ENCODE results near the gene DCANP1.

DCANP1 gene

DNA sequence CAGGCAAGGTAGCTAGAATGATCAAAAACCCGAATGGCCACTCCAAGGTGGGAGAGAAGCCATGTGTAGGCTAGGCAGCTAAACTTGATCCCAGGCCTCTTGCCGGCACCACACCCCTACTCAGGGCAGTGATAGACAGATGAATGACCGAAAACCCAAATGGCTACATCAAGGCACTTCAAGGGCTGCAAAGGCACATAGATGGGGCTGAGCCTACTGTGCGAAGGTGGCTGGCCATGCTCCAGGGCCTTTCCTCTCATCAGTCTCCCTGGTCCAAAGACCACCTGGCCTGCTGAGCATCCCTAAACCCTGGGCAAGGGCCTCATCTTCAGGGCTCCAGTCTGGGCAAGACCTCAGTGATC, 8.7 kb upstream of the DCANP1 start:
- no peak for DNase-seq

DNA sequence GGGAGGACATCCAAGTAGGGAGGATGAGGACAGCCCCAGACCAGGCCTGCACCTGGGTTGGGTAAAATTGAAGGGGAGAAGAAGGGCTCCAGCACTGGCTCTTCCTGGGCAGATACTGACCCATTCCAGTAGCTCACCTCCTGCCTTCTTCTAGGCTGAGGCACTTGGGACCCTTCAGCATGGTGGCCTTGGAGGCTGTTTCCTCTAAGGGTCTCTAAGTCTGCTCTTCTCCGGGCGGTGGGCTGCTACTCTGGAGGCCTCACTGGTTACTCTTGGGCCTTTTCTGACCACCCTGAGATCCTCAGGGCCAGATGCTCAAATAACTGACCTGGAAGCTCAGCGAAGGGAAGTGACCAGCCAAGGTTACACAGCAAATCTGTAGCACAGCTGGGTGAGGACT, 7.8 kb upstream of the DCANP1 start:
- DNase-seq, result no peak

DNA sequence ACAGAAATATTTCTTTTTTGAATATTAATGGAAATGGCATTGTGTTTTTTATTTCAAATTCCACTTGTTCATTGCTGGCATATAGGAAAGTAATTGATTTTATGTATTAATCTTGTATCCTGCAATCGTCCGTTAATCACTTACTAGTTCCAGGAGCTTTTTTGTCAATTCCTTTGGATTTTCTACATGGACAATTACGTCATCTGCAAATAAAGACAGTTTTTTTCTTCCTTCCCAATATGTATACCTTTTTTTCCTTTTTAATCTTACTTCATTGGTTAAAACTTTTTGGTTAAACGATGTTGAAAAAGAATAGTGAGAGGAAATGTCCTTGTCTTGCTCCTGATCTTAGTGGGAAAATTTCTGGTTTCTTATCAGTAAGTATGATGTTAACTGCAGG, 6.5 kb upstream of the DCANP1 start:
- DNase-seq, result no peak

DNA sequence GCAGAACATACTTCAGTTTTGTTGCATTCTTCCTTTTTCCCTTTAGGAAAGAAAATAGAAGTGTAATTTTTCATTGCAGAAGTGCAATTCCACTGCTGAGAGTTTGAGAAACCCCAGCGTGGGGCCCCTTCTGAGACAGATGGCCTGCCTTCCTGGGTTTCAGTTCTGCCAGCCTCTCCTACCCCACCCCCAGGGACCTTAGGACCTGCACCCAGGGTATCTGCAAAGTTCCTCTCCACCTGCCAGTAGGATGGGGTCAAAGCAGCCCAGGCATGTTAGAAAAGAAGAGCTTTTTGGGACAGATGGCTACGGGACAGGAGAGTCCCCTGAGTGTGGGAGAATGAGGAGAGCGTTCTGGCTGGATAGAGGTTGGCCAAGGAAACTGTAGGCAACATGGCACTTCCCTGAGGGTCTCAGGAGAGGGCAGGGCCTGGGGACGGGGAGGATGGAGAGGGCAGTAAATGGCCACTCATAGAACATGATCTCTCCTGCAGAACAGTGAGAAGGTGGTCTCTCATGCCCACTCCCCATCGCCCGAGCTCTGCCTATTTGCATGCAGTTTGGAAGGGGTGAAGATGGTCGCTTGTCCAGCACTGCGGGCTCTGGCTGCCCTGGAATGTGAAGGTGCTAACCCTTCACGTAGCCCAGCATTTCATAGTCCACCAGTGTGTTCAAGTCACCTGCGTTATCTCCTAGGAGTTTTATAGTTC, 5.3 kb upstream of the DCANP1 start, which contains the start of gene TIFAB:
TSS of gene TIFAB (minus strand) at position 31 of the 710 bp plus-strand sequence. CDS start 2,412 bp downstream, outside the sequence.
- no peak for DNase-seq

DNA sequence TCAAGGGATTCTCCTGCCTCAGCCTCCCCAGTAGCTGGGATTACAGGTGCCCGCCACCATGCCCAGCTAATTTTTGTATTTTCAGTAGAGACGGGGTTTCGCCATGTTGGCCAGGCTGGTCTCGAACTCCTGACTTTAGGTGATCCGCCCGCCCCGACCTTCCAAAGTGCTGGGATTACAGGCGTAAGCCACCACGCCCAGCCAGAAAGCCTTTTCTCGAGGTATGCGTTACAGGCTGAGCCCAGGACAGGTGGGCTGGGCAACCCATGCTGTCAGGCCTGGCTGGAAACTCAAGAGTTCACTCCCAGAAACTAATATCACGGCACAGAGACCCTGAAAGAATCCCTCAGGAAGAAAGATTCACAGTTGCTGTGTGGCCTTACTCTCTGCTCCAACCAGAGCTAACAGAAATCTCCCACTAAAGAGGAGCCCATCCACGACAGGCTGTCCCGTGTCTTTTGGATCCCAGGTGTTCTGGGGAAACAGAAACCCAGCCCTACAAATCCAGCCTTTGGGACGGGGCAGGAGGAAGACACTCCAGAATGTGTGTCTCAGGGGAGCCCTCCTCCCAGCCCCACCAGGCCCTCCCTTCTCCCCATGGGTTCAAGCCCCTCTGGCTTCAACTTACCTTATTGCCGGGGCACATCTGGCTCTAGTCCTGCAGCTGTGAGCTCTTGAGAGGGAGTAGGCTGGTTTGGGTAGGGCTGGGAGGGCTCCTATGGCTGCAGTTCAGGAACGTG, 4.6 kb upstream of the DCANP1 start:
- DNase-seq, result no peak

DNA sequence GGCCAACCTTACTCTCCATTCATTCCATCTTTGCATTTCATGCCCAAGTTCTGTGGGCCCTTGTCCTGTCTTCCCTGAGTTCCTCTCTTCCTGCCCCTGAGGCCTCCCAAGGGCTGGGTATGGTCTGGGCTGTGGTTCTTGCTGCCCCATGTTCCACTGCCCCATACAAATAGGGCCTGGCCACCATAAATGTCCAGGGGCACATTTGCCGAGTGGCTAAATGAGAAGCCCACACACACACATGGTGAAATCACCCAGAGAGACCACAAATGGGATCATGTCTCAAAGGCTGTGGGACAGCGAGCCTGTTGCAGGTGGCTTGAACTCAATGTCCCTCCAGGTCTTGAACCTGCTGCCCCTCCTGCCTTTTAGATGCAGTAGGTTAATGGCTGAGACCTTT, 3.8 kb upstream of the DCANP1 start:
- no peak for DNase-seq

DNA sequence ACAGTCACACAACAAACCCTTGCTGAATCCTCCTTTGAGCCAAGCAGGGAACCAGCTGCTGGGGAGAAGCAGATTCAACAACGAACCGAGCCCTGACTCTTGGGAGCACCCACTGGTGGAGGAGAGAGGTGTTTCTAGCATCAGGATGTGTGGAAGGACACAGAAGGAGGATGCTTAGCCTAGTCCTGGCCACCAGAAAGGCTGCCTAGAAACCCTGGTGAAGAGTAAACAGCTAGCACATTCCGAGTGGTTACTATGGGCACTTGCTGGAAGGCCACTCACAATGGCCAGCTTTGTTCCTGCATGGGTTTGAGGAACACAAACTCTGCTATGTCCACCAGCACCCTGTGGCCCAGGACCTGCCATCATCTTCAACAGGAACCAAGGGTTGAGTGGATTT, 3.2 kb upstream of the DCANP1 start:
- DNase-seq, result no peak

DNA sequence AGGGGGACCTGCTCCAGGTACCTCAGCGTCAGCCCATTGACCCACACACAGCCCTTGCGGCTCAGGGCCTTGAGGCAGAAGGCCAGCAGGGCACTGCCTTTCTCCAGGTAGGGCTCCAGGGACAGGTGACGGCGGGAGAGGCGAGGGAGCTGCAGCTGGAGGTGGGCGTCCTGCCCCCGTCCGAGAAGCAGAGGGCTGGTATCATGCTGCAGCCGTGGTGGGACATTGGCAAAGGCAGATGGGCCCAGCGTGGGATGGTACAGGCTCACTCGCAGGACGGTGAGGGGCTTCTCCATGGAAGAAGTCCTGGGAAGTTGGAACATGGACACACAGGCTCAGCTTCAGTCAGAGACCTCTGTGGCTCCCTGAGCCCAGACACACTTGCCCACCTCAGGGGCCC, 2.5 kb upstream of the DCANP1 start:
- DNase-seq, result no peak

DNA sequence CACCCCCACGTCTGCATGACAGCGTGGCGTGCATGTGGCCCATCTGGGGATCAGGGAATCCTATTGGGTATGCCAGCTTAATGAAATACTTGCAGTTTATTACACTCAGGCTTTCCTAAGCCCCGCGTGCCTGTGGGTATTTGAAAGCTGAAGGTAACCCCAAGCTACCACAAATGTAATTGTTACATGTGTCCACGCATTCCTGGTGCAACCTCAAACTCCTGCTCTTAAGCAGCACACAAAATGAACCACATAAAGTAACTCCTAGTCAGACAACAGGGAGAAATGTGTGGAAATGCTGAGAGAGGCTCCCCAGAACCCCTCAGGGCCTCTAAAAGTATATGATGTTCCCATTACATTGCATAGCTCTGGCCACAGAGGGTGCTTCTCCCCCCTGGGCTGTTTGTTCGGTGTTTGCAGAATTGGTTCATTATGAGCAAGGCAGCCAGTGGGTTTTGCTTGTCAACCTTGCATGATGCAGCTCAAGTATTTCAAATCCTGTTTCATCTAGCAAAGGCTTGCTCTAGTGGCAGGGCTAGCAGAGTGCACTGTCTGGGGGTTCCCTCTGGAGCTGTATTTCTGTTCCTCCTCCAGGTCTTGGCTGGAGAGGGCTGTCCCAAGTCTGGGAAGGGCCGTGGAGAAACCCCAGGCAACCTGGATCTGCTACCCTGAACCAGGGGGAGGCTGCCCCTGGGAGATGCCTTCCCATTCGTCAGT, 1.8 kb upstream of the DCANP1 start:
- DNase-seq, result no peak

DNA sequence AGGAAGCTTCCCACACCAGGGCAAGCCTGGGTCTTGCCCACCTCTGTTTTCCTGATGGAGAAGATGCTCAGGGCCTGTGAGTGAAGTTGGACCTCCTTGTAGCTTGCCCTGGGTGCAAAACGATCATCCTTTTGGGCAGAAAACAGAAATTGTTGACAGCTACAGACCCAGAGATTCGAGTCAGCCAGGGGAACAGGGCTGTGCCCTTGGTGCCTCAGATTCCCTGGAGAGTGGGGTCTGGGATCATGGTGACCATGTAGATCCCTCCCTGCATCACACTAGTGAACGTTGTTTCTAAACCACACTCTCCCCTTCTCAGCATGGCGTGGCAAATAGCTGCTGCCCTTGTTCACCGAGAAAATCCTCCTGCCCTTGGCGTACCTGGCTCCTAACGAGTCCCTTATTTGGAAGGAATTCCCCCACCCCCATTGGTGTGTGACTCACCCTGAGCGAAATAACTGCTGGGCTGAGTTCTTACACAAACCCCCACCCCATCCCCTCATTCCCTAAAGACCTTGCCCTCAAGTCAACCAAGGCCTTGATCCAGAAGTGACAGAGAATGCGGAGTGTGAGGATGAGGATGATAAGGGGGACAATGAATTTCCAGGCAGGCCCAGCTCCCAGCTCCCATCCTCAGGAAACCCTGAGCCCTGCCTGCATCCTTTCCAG, 1.1 kb upstream of the DCANP1 start:
- DNase-seq, result no peak

DNA sequence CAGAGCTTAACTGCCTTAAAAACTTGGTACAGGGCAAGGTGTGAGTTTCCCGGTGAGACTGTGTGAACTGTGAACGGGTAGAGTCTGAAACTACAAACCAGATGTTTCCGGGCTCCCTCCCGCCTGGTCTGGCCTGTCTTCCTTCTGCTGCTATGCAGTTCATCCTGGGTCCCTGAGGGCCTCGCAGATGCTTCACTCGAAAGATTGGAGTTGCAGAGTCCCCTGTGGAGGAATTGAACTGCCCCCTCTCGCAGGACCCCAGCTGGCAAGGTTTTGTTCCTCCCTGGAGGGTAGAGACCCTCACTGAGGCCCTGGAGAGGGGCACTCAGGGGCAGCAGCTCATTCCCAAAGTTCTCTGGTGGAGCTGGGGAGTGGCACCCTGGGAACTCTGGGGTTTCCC, 533 bp downstream of the DCANP1 start:
- DNase-seq, result no peak

DNA sequence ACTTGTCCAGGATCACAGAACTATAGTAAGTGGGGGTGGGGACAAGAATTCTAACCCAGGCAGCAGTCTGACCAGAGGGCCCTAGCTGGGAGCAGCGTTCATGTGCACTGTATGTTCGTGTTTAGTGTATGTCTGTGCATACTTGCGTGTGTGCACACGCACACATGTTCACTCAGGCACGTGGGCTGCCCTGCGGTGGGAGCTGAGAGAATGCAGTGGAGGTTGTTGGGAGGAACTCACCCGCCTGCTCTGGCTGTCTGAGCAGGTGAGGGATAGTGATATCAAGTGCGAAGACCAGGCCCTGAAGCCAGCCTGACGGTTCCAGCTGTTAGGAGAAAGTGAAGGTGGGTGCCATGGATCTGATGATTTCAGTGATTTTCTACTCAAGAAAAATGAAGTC, 942 bp downstream of the DCANP1 start:
- no peak for DNase-seq

DNA sequence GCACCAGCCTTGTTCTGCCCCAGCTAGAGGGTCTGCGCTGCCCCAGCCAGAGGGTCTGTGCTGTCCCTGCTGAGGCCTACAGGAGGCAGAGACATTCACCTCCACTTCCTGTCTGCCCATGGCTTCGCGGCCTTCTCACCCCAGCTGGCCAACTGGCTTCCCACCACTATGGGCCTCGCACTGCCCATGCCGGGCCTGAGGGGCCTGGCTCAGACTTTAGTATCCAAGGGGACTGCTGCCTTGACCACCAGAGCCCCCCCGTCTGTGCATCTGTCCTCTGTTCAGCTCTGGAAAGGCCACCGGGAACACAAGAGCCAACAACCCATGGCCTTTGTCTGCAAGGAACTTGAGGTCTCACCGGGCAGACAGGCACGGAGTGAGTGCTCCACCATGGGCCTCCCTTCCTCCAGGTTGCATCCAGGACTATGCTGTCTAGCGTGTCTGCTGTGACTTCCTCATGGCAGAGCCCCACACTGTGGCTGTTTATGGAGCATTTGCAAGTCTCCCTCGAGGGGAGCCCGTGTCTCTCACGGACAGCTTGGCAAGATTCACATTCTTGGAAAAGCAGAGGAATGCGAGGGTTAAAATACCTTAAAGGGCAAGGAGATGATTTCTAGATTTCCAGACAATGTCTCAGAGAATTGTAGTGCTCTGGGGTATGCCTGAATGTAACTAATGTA, 1.7 kb downstream of the DCANP1 start:
- no peak for DNase-seq

DNA sequence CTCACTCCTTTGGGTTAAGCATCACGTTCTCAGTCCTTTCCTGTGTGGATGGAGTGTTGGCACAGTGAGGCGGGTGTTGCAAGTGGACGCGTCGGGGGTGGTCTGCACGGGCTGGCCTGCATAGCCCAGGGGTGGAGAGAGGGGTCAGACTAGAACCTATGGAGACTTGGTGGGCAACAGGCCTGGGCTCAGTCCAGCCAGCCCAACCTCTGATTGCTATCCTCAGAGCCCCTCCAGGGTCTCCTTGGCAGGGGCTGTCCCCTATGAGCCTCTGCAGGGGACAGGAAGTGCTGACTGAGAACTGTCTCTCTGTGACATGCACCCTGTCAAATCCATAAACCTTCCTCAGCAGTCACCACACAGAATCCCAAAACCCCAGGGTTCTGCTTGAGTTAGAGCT, 2.3 kb downstream of the DCANP1 start:
- DNase-seq, result no peak

DNA sequence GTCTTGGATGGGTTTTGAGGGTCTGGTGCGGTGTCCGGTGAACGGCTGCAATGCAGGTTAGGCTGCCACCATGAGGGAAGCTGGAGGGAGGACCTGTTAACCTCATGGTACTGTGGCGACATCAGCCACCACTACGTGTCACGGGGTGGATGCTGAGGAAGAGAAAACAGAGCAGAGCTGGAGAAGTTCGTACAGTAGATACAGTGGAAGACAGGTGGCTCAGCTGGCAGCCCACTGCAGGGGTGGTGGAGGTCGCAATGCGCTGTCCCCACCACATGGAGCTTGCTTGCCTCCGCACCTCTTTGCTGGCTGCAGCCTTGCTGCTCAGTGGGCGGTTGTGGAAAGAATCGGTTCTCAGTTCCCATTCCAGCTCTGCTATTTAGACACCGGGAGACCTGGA, 2.8 kb downstream of the DCANP1 start:
- DNase-seq, result no peak

DNA sequence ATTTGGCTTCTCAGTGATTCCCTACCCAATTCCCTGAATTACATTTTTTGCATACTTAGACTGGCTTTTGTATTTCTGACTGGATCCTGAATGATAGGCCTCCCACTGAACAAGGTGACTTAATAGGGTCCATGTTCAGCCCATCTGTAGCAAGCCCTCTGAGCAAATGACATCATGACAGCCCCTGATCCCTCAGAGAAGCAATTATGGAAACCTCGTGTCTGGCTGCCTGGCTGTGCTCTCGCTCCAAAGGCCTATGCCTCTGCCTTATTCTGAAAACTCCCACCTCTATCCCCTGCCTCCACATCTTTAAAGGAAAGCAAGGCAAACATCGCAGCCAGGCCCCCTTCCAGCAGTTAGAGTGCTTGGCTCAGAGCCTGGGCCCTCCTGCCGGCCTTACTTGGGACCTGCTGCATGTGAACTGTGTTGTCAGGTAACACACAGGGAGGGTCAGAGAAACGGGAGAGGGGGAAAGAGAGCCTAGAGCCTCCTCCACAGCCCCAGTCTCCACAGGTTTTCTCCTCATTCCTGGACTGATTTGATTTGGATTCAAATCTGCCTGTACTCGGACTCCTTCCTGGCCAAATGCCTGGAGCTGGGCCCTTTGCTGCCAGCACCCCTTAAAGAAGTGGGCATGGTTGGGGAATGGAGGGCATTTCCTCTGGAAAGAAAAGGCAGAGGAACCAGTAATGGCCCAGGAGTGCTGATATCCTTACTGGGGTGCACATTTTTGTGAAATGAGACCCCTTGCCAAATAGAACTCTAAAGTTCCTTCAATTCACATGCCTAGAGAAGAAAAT, 3.8 kb downstream of the DCANP1 start:
- DNase-seq, result no peak

DNA sequence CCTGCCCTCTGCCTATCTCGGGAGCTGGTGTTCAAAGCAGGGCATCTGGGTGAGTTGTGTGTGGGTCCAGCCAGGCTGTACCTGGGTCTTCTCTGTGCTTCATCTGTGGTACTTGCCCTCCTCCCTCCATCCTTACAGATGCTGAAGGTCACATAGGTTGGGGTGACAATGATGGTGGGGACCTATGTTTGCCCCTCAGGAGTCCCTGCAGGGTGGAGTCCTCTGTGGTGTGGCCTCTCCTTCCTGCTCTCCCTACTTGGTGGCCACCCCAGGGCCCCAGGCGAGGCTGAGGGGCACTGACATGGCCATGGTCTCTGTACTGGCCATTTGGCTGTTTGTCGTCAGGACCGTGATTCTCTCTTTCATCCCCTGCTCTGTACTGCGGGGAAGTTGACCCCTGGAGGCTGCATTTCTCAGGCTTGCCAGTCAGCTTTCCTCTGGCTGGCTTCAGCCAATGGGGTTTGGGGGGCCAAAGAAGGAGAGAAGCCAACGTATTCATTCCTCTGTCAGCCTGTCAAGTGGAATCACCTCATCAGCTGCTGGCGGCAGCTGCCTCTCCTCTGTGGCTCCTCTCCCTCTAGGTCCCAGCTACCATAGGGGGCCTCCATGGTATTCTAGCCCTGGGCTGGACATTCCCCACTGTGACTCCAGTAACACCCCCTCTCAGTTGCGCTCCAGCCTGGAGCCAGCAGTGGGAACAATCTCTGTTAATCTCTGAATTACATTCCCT, 4.6 kb downstream of the DCANP1 start:
- no peak for DNase-seq

DNA sequence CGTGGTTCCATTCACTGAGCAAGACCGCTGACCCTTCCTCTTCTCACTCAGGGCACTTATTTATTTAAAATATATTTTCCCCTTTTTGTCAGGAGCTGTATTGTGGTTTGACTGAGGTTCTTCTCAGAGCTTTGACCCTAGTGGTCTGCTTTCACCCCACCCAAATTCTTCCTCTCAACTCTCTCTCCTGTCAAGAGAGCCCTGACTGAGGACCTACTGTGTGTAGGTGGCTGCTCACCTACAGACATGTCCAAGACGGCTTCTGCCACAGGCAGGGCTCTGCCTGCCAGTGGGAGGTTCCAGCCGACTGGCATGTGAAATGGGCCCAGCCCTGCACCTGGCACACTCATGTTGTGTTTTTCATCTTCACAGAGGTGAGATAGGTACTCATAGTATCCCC, 5.2 kb downstream of the DCANP1 start:
- DNase-seq, result no peak

DNA sequence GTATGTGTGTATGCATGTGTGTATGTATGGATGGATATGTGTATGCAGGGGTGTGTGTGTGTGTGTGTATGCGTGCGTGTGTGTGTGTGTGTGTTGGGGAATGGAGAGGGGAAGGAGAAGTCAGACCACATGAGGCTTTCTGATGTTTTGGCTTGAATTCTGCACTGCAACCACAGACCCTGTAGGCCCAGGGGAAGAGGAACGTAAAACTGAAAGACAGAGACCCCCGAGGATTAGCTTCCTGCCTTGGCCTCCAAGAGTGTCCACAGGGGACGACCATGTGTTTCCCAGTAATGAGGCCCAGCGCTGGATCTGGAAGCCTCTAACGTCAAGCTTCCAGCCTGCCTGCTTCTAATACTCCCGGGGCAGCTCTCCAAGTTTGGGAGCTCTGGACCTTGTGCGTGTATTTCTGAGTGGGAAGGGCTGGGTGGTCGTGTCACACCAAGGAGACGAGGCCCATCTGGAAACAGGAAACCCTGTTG, 5.8 kb downstream of the DCANP1 start:
- DNase-seq, result no peak

DNA sequence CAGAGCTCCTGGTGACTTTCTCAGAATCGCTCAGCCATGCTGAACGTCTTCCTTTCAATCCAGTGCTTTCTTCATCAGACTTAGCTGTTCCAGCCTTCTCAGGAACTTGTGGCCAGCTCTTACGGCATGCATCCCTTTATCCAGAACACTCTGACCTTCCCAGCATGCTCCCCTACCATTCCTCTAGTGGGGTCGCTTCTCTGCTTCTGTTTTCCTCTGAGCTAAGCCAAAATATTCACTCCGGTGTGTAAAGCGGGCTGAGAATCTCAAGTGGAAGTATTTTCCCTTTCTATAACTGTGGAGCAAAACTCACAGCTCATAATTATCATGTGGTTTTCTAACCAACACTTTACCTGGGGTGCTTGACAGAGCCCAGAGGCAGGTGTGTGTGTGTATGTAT, 6.2 kb downstream of the DCANP1 start:
- no peak for DNase-seq
